ENCODE results near the gene ZNF669.

- TF ChIP-seq POLR2A (IDR thresholded peaks at IDR 0.05) (no peak), POLR2AphosphoS5 (IDR thresholded peaks at IDR 0.05) (no peak), CTCF (IDR thresholded peaks at IDR 0.05) (no peak), EP300 (IDR thresholded peaks at IDR 0.05) (no peak)
Measured at GRCh38 chr1:247089616-247090375, 14.4 kb downstream of the ZNF669 start.
